Measurements from ENCODE around the gene PAK2.
"Not testable (repeated sequence)": the region's sequence is repeated elsewhere in the genome, so short reads cannot be mapped to it uniquely, and the experiment has no call there.

The PAK2 gene

GRCh38 chr3:196844235-196845219 lies 104.9 kb downstream of the PAK2 start:
- not testable (repeated sequence) for DNase-seq

- not testable (repeated sequence) for DNase-seq
Observed at GRCh38 chr3:196848375-196848774, 108.7 kb downstream of the PAK2 start.

GRCh38 chr3:196849180-196849741 lies 109.6 kb downstream of the PAK2 start:
- DNase-seq = no peak

- DNase-seq = not testable (repeated sequence)
Observed at GRCh38 chr3:196863000-196863399, 123.3 kb downstream of the PAK2 start.

GRCh38 chr3:196867155-196867506 lies 127.5 kb downstream of the PAK2 start:
- DNase-seq = no peak

- peak; percentile 92 for DNase-seq
Observed at GRCh38 chr3:196867507-196868296, 128.0 kb downstream of the PAK2 start, which contains the start of gene SENP5. Gene SENP5 (plus strand): TSS chr3:196867920. CDS start chr3:196885182, 17,262 bp downstream.

- DNase-seq = peak; percentile 8
Observed at GRCh38 chr3:196868297-196868661, 128.6 kb downstream of the PAK2 start.

- DNase-seq = no peak
Observed at GRCh38 chr3:196872316-196872715, 132.7 kb downstream of the PAK2 start.

- not testable (repeated sequence) for DNase-seq
Observed at GRCh38 chr3:196874511-196875094, 134.9 kb downstream of the PAK2 start.

GRCh38 chr3:196875258-196875657 lies 135.6 kb downstream of the PAK2 start:
- DNase-seq = peak; percentile 5

All from activated CD4-positive, alpha-beta T cell treated with anti-CD3 and anti-CD28 coated beads, Interleukin-2, amount 50 U/mL, for 16 hours (primary cell).